GM13977 (cell line): ENCODE results near the gene SAMD3.
"Not testable (repeated sequence)": the region's sequence is repeated elsewhere in the genome, so short reads cannot be mapped to it uniquely, and the experiment has no call there.

Source experiments
- DNase-seq: peaks from one replicate; pipeline ENCODE4 v3.0.0; 2012; ENCODE audit warnings: low spot score
- CTCF ChIP-seq: IDR thresholded peaks from 2 replicates; pipeline ENCODE4 v1.5.1; 2012; ENCODE audit warnings: mild to moderate bottlenecking, control low read depth; ENCODE audit not compliant: insufficient read depth; ENCODE audit errors: extremely low read depth, missing control alignments
- in situ Hi-C: fragments of 300-500 bp; cut with MboI; formaldehyde crosslinking; loops from one replicate; pipeline ENCODE4 v1.12.0; 2022; ENCODE audit warnings: low sequenced_read_pairs, low pct_unique_long_range_greater_than_20kb, mixed read lengths, inconsistent platforms; ENCODE audit not compliant: unreplicated experiment

SAMD3 gene

GRCh38 chr6:130202782-130203181, 20.0 kb downstream of the SAMD3 start:
- in situ Hi-C loops, result no loop called here
- no peak for DNase-seq
- no peak for TF ChIP-seq CTCF

- no peak for DNase-seq
- in situ Hi-C loops, result no loop called here
- no peak for TF ChIP-seq CTCF
Observed at GRCh38 chr6:130200020-130200419, 22.7 kb downstream of the SAMD3 start.

DNA sequence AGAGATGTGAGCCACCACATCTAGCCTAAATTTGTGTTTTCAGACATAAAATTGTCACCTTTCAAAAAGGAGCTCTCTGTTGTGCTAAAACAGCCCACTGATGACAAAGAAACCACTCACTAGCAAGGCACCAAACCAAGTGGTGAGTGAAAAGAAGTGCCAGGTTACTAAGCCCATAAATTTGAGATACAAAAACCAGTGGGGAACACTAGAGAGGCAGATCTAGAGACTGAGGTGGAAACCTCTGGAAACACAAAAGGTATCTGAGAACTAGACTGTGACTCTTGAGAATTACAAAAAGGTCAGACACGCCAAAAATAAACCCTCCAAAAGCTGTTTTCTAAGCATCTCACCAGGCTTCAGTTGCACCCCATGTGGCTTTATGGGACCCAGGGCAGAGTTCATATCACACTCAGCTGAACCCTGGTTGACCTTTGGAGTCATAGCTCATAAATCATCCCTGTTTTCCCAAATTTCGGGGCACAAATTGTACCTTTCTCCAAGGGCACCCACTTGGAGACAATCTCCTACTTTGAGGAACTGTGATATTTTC, 24.2 kb downstream of the SAMD3 start:
- TF ChIP-seq CTCF, result no peak
- in situ Hi-C loops, result no loop called here
- DNase-seq, result no peak

- DNase-seq, in situ Hi-C loops: not testable (repeated sequence)
Observed at GRCh38 chr6:130197816-130198482, 24.8 kb downstream of the SAMD3 start.

DNA sequence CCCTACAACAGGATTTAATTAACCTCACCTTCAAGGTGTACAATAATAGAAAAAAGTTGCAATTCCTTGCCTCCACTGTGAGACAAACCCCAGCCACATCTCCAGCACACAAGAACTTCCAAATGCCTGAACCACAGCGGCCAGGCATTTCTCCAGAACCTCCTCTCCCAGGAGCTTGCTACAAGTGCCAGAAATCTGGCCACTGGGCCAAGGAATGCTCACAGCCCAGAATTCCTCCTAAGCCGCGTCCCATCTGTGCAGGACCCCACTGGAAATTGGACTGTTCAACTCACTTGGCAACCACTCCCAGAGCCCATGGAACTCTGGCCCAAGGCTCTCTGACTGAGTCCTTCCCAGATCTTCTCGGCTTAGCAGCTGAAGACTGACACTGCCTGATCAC, 28.3 kb downstream of the SAMD3 start:
- in situ Hi-C loops, DNase-seq: not testable (repeated sequence)

DNA sequence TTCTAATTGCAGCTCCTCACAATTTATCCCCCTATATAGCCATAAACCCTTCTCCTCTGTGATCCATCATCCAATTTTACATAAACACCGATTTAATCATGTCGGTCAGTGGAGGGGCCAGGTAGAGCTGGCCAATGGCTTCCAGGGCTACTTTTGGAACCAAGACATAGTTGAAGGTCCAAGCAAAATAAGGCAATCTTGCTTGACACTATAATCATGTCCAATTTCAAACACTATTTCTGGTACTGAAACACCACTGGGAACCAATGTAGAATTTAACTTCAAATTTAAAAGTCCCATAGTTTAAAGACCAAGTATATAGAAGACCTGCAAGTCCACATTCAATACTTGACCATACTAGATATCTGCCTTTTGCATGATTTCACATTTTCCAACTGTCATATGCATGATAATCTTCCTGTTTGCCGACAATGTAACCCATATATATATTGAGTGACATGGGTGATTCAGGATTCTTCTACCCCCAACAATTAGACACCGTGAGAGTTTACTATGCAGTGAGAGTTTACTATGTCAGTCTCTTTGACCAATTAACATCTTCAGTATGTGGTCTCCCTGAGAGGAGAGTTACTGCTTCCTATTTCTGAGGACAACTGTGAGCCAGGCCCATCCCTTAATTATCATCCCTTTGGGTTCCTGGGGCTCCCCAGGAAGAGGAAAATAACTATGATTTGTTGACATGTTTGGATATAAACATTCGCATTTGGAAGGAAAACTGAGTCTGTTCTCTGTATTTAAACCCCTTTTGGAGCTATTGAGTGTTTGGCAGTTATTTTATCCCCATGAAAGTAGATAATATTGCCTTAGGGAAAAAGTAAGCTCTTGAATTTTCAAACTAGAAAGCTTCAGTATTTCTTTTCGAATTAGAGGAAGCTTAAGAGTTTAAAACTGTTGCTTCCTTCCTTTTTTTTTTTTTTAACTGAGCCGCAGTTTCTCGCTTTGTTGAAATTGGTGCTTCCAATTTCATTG, 31.8 kb downstream of the SAMD3 start:
- in situ Hi-C loops, result no loop called here
- no peak for DNase-seq
- no peak for TF ChIP-seq CTCF

- TF ChIP-seq CTCF, result no peak
- in situ Hi-C loops, result no loop called here
Observed at GRCh38 chr6:130189531-130190397, 33.0 kb downstream of the SAMD3 start.

More at GRCh38 chr6:130189531-130190397, 33.0 kb downstream of the SAMD3 start:
- DNase-seq, result no peak
